Measurements from ENCODE around the gene SCP2.
A peak's percentile ranks its signal among the peaks of the same experiment; 100 is the strongest.

SCP2 gene

DNA sequence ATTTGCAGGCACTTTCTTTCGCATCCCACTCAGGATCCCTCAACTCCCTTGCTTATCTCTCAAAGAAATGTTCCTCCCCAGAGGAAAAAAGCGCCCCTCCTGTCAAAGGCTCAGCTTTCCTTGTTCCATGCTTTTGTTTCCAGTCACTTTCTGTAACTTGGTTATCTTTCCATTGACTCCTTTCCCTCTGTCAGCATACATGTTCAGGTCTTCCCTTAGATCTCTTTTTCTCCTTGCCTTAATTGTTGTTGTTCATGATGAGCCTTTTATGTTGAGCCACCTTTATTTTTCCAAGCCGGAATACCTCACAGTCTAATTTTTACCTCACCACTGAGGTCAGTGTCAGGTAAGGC, 88.4 kb downstream of the SCP2 start:
- peak overlapping the region; percentile 65 for H3K4me3 ChIP-seq (replicated peaks; ENCODE audit: insufficient read depth, low read length)
- DNase-seq (ENCODE audit: low read depth in 1 of 2, low spot score in 1 of 2): no peak
- no peak for TF ChIP-seq POLR2AphosphoS5 (IDR thresholded peaks at IDR 0.05; ENCODE audit: low read depth)
- no peak for TF ChIP-seq SPI1 (IDR thresholded peaks at IDR 0.05; ENCODE audit: borderline replicate concordance, low read depth)
- no peak for TF ChIP-seq GABPA (IDR thresholded peaks at IDR 0.05; ENCODE audit: low read depth)
- no peak for TF ChIP-seq REST (IDR thresholded peaks at IDR 0.05; ENCODE audit: insufficient replicate concordance, low read depth)
- TF ChIP-seq, protein P1, sequence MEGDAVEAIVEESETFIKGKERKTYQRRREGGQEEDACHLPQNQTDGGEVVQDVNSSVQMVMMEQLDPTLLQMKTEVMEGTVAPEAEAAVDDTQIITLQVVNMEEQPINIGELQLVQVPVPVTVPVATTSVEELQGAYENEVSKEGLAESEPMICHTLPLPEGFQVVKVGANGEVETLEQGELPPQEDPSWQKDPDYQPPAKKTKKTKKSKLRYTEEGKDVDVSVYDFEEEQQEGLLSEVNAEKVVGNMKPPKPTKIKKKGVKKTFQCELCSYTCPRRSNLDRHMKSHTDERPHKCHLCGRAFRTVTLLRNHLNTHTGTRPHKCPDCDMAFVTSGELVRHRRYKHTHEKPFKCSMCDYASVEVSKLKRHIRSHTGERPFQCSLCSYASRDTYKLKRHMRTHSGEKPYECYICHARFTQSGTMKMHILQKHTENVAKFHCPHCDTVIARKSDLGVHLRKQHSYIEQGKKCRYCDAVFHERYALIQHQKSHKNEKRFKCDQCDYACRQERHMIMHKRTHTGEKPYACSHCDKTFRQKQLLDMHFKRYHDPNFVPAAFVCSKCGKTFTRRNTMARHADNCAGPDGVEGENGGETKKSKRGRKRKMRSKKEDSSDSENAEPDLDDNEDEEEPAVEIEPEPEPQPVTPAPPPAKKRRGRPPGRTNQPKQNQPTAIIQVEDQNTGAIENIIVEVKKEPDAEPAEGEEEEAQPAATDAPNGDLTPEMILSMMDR (IDR thresholded peaks at IDR 0.05; ENCODE audit: insufficient read depth, low read length): no peak
- H3K27ac ChIP-seq (replicated peaks): peak overlapping the region; percentile 61
- no peaks in the 10 kb centered on the region for H3K27me3 ChIP-seq (ENCODE audit: insufficient read depth, poor library complexity, severe bottlenecking)

GRCh38 chr1:53016705-53017104, 89.6 kb downstream of the SCP2 start:
- TF ChIP-seq SPI1 (IDR thresholded peaks at IDR 0.05; ENCODE audit: borderline replicate concordance, low read depth): no peak
- TF ChIP-seq REST (IDR thresholded peaks at IDR 0.05; ENCODE audit: insufficient replicate concordance, low read depth): no peak
- TF ChIP-seq, protein P1 (IDR thresholded peaks at IDR 0.05; ENCODE audit: insufficient read depth, low read length): no peak
- no peak for TF ChIP-seq POLR2AphosphoS5 (IDR thresholded peaks at IDR 0.05; ENCODE audit: low read depth)
- no peak for TF ChIP-seq GABPA (IDR thresholded peaks at IDR 0.05; ENCODE audit: low read depth)
- Histone ChIP-seq H3K27ac (replicated peaks) (no peak overlapping the region), H3K27me3 (ENCODE audit: insufficient read depth, poor library complexity, severe bottlenecking) (no peaks in the 10 kb centered on the region), H3K4me3 (replicated peaks; ENCODE audit: insufficient read depth, low read length) (no peak overlapping the region)
- DNase-seq (ENCODE audit: low read depth in 1 of 2, low spot score in 1 of 2): no peak

GRCh38 chr1:53020588-53020987, 93.5 kb downstream of the SCP2 start:
- DNase-seq (ENCODE audit: low read depth in 1 of 2, low spot score in 1 of 2): no peak
- TF ChIP-seq GABPA (IDR thresholded peaks at IDR 0.05; ENCODE audit: low read depth) (no peak), REST (IDR thresholded peaks at IDR 0.05; ENCODE audit: insufficient replicate concordance, low read depth) (no peak), POLR2AphosphoS5 (IDR thresholded peaks at IDR 0.05; ENCODE audit: low read depth) (no peak), SPI1 (IDR thresholded peaks at IDR 0.05; ENCODE audit: borderline replicate concordance, low read depth) (no peak)
- TF ChIP-seq, protein P1 (IDR thresholded peaks at IDR 0.05; ENCODE audit: insufficient read depth, low read length): no peak
- no peak overlapping the region for H3K4me3 ChIP-seq (replicated peaks; ENCODE audit: insufficient read depth, low read length)
- no peaks in the 10 kb centered on the region for H3K27me3 ChIP-seq (ENCODE audit: insufficient read depth, poor library complexity, severe bottlenecking)
- H3K27ac ChIP-seq (replicated peaks): no peak overlapping the region

Data from HL-60 (cell line).